T-helper 2 cell treated with Interferon-gamma antibody and Interleukin-4, amounts not matched to agents 100 ng/mL and 5 ng/mL, for 36 hours (primary cell): Measurements from ENCODE around the gene PIP4K2A. TPM values are rescaled to one million over a fixed set of nuclear protein-coding genes. Genes with fewer than 3 reads are reported as not detected.

Experiments
- intact Hi-C: fragments of 100-400 bp; cut with micrococcal nuclease; formaldehyde crosslinking; loops from one replicate; pipeline ENCODE4 v1.15.1; 2023
- total RNA-seq: library from RNA; stranded (reverse); gene quantifications from 2 replicates; pipeline ENCODE4 v1.2.3, GENCODE V29; 2022

The PIP4K2A gene
- total RNA-seq, 1 donor from 2014 or later, result 115 TPM

- intact Hi-C loops, result loop anchor here (5.0 kb wide), 1 partner anchor 493 kb away; no protein-coding TSS in a partner anchor
These were observed 220.4 kb downstream of the PIP4K2A start for GRCh38 chr10:22494007-22494406.

- intact Hi-C loops, result loop anchor here (5.0 kb wide), 1 partner anchor 495 kb away; no protein-coding TSS in a partner anchor
These were observed 222.3 kb downstream of the PIP4K2A start for GRCh38 chr10:22491931-22492615.

- intact Hi-C loops, result loop anchor here (5.0 kb wide), 1 partner anchor 496 kb away; no protein-coding TSS in a partner anchor
These were observed 222.9 kb downstream of the PIP4K2A start for GRCh38 chr10:22491480-22491879.

- intact Hi-C loops, result loop anchor here (5.0 kb wide), 1 partner anchor 497 kb away; no protein-coding TSS in a partner anchor
These were observed 224.4 kb downstream of the PIP4K2A start for GRCh38 chr10:22489975-22490374.

- intact Hi-C loops, result no loop called here
These were observed 224.9 kb downstream of the PIP4K2A start for GRCh38 chr10:22489467-22489866.

- intact Hi-C loops, result no loop called here
These were observed 227.9 kb downstream of the PIP4K2A start for GRCh38 chr10:22486431-22486830.

Other genes with a start within 250 kb of the PIP4K2A start
- not detected in 2 replicates for gene ARMC3, start 213.5 kb upstream of the PIP4K2A start, total RNA-seq